Kidney tubule cell (primary cell): ENCODE data around the gene CEMP1.
"Not testable (repeated sequence)": the region's sequence is repeated elsewhere in the genome, so short reads cannot be mapped to it uniquely, and the experiment has no call there.

Experiments used
- DNase-seq: peaks from one replicate; pipeline ENCODE4 v3.0.0-alpha.2; 2018; ENCODE audit warnings: low spot score

Gene CEMP1

GRCh38 chr16:2537451-2538379 lies 6.5 kb upstream of the CEMP1 start, which contains the start of gene PDPK1:
PDPK1 (plus strand) TSS chr16:2538021; CDS start chr16:2538113, 92 bp downstream.
- DNase-seq = peak; percentile 97

GRCh38 chr16:2535625-2536013 lies 4.4 kb upstream of the CEMP1 start:
- DNase-seq = no peak

- DNase-seq = not testable (repeated sequence)
Observed at GRCh38 chr16:2534335-2534734, 3.1 kb upstream of the CEMP1 start.

DNA sequence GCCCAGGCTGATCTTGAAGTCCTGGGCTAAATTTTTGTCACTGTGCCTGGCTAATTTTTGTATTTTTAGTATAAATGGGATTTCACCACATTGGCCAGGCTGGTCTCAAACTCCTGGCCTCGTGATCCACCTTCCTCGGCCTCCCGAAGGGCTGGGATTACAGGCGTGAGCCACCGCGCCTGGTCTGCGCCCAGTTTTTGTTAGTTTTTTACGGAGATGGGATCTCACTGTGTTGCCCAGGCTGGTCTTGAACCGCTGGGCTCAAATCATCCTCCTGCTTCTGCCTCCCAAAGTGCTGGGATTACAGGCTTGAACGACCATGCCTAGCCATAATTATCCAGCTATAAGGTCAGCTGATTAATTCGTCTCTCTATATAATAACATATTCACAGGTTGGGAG lies 2.7 kb upstream of the CEMP1 start:
- DNase-seq = no peak

DNA sequence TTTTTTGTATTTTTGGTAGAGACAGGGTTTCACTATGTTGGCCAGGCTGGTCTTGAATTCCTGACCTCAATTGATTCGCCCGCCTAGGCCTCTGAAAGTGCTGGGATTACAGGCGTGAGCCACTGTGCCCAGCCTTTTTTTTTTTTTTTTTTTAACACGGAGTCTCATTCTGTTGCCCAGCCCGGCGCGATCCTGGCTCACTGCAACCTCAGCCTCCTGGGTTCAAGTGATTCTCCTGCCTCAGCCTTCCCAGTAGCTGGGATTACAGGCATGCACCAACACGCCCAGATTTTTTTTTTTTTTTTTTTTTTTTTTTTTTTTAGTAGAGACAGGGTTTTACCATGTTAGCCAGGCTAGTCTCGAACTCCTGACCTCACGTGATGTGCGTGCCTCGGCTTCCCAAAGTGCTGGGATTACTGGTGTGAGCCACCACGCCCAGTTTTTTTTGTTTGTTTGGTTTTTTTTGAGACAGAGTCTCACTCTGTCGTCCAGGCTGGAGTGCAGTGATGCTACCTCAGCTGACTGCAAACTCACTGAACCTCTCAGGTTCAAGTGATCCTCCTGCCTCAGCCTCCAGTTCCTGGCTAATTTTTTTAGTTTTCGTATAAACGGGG lies 2.0 kb upstream of the CEMP1 start:
- not testable (repeated sequence) for DNase-seq

- DNase-seq = peak; percentile 70
Observed at GRCh38 chr16:2532494-2533141, 1.4 kb upstream of the CEMP1 start.

DNA sequence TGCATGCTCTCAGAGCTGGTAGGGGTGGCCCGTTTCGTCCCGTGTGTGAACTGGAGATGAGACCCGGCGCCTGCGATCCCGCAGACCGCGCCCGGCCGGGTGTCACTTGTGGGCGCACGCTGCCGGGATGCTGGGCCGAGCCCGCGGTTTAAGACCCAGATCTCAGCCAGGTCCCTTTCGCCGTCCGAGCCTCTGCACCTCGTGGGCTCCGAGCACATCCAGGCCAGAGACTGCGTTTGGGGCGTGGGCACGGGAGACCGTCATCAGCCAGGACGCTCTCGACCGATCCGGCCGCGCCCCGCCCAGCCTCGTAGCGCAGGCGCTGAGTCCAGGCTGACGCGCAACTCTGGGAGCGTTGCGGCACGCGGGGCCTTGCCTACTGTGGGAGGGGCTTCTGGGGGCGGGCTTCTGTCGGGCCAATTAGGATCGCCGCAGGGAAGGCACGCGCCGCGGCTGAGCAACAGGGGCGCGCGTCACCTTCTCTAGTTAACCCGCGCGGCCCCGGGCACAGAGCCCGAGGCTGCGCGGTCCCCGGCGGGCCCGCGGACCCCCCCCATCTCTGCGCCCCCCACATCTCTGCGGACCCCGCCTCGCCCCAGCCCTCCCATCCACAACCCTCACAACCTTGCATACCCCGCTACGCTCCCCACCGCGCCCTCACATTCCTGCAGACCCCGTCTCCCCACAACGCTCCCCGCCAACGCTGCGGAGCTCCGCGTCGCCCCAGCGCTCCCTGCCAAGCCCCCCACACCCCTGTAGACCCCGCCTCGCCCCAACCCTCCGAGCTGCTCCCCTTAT lies 687 bp upstream of the CEMP1 start:
- DNase-seq = peak; percentile 97

- no peak for DNase-seq
Observed at GRCh38 chr16:2530629-2531318, 434 bp downstream of the CEMP1 start.

DNA sequence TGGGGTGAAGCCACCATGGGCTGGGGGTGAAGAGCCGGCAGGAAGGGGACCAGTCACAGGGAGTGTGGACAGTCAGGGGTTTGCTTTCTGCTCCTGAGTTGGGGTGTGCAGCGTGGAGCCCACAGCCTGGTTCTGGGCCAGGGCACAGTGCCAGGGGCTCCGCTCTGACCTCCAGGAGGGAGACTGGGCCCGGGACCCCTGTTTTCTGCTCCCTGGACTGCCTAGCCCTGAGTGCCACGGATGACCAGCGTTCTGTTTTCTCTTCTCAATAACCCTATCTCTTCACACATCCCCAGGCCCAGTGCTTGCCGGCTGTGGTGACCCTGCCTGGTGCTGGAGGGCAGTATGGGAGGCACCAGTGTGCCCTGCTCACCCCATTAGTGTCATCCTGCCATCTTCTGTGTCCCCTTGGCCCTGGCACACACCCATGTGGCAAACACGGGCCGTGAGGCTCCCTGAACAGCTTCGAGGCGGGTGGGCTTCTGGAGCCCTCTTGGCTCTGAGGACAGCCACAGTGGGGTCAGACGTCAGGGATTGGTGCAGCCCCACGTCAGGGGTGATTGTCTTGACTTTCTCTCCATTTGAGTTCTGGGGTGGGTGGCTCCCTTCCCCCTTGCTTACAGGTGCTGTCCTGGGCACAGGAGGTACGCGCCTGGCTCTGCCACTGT lies 1.1 kb downstream of the CEMP1 start:
- DNase-seq = no peak

DNA sequence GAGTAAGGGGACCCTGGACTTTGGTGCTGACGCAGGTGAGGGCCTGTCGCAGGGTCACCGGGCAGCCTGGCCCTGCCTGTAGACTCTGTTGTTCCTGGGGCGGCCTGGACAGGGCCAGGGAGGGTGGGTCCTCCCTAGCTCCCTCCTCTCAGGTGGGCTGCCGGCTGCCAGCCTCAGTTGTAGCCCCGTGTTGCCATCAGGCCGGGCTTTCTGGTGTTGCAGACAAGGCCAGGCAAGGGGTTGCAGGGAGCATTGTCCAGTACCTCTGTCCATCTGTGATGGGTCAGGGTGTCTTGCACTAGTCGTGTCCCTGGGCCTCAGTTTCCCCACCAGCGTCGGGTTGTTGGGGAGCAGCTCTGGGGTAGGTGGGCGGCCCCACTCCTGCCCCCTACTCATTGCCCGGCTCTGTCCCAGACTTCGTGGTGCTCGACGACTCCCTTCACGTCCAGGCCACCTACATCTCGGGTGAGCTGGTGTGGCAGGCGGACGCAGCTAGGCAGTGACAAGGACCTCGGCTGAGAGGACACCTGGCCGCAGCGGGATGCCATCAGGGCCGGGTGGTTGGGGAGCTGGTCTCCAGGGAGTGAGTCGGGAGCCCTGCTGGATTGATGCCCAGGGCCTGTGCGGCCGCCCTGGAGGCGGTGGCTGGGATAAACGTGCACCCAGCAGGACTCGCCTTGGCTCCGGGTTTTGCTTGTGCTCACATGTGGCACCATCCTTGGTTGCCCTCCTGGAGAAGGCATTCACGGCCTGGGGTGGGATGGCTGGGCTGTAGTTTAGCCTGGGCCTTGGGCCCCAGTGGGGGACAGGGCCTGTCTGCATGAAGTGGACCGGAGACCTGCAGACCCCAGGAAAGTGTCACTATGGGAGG lies 1.9 kb downstream of the CEMP1 start:
- peak; percentile 31 for DNase-seq

GRCh38 chr16:2528161-2529060 lies 2.8 kb downstream of the CEMP1 start:
- no peak for DNase-seq

- no peak for DNase-seq
Observed at GRCh38 chr16:2527784-2528100, 3.5 kb downstream of the CEMP1 start.

DNA sequence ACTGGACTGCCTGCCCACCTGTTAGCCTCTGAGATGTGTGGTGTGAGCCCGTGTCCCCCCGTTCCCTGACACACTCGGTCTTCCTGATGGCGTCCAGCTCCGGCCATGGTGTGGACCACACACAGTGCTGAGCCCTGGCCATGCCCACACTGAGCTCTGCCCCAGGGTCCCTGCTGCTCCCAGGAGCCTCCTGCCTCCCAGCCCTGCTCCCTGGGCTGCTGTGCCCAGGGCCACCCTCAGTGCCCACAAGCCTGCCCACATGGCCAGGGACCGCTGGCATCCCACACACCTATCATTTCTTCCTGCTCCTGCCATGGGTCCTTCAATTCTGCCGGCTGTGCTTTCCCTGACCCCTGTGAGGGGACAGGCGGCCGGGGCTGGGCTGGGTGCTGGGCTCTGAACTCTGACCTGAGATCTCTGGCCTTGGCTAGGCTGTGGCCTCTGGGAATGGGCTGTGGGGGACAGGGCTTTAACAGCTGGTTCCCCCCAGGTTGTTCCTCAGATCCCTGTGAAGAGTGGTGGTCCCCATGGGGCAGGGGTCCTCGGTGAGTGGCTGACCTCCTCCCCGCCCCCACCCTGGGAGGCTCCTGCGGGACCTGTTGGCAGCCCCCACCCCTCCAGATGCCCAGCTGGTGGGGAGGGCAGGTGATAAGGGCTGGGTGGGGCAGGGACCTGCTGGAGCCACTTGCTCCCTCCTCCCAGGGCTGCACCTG lies 4.0 kb downstream of the CEMP1 start:
- DNase-seq = no peak

GRCh38 chr16:2526135-2526534 lies 5.1 kb downstream of the CEMP1 start:
- no peak for DNase-seq

- no peak for DNase-seq
Observed at GRCh38 chr16:2524339-2524938, 6.8 kb downstream of the CEMP1 start.

- no peak for DNase-seq
Observed at GRCh38 chr16:2523801-2524231, 7.4 kb downstream of the CEMP1 start.

- DNase-seq = peak; percentile 78
Observed at GRCh38 chr16:2520784-2521531, 10.2 kb downstream of the CEMP1 start.
